GM23248 (cell line): ENCODE results near the gene SLC35F3. TPM values are rescaled to one million over a fixed set of nuclear protein-coding genes. Genes with fewer than 3 reads are reported as not detected.
"Not testable (repeated sequence)": the region's sequence is repeated elsewhere in the genome, so short reads cannot be mapped to it uniquely, and the experiment has no call there.

Experiments used
- DNase-seq: peaks from one replicate; pipeline ENCODE4 v3.0.0-alpha.2; 2015
- H2AFZ ChIP-seq: fragments of 200-600 bp; sonication (generic); 2 replicates; pipeline ENCODE4 v1.6.1; 2016; ENCODE audit warnings: antibody characterized with exemption
- H3F3A ChIP-seq: fragments of 200-600 bp; sonication (generic); 2 replicates; pipeline ENCODE4 v1.6.1; 2016; ENCODE audit warnings: mild to moderate bottlenecking, antibody characterized with exemption, mixed run types; ENCODE audit not compliant: insufficient read depth
- H3K27ac ChIP-seq: fragments of 200-600 bp; sonication (generic); 2 replicates; pipeline ENCODE4 v1.5.1; 2016; ENCODE audit warnings: mild to moderate bottlenecking
- H3K27me3 ChIP-seq: fragments of 200-600 bp; sonication (generic); replicated peaks from 2 replicates; pipeline ENCODE4 v1.6.1; 2016; ENCODE audit warnings: mild to moderate bottlenecking; ENCODE audit not compliant: insufficient read depth
- H3K36me3 ChIP-seq: fragments of 200-600 bp; sonication (generic); 2 replicates; pipeline ENCODE4 v1.6.1; 2016; ENCODE audit warnings: low read depth, mild to moderate bottlenecking
- H3K4me1 ChIP-seq: fragments of 200-600 bp; sonication (generic); 2 replicates; pipeline ENCODE4 v1.6.1; 2016; ENCODE audit warnings: mild to moderate bottlenecking; ENCODE audit not compliant: insufficient read depth
- H3K4me2 ChIP-seq: fragments of 200-600 bp; sonication (generic); one replicate; pipeline ENCODE4 v1.6.1; 2016; ENCODE audit warnings: mild to moderate bottlenecking; ENCODE audit not compliant: unreplicated experiment
- H3K4me3 ChIP-seq: fragments of 200-600 bp; sonication (generic); 2 replicates; pipeline ENCODE4 v1.5.1; 2016; ENCODE audit warnings: mild to moderate bottlenecking
- H3K79me2 ChIP-seq: fragments of 200-600 bp; sonication (generic); 2 replicates; pipeline ENCODE4 v1.6.1; 2016; ENCODE audit warnings: mild to moderate bottlenecking; ENCODE audit not compliant: insufficient read depth
- H3K9ac ChIP-seq: fragments of 200-600 bp; sonication (generic); 2 replicates; pipeline ENCODE4 v1.6.1; 2016; ENCODE audit warnings: mild to moderate bottlenecking
- H3K9me2 ChIP-seq: fragments of 200-600 bp; sonication (generic); 2 replicates; pipeline ENCODE4 v1.6.1; 2016; ENCODE audit warnings: mixed run types, mild to moderate bottlenecking, moderate library complexity; ENCODE audit not compliant: insufficient read depth
- H3K9me3 ChIP-seq: fragments of 200-600 bp; sonication (generic); one replicate; pipeline ENCODE4 v1.6.1; 2017; ENCODE audit warnings: low read depth
- H4K20me1 ChIP-seq: fragments of 200-600 bp; sonication (generic); 2 replicates; pipeline ENCODE4 v1.6.0; 2016; ENCODE audit not compliant: insufficient read depth
- EZH2 ChIP-seq: fragments of 200-600 bp; sonication (generic); IDR thresholded peaks from 2 replicates; pipeline ENCODE4 v1.6.1; 2018; ENCODE audit warnings: antibody characterized with exemption, mild to moderate bottlenecking; ENCODE audit not compliant: insufficient read depth, poor library complexity, severe bottlenecking
- EZH2phosphoT487 ChIP-seq: fragments of 200-600 bp; sonication (generic); IDR thresholded peaks from 2 replicates; pipeline ENCODE4 v1.6.1; 2018; ENCODE audit warnings: antibody characterized with exemption, moderate library complexity, mild to moderate bottlenecking, low read depth; ENCODE audit not compliant: insufficient read depth
- WGBS, 2 experiments: methylation state at CpG; one replicate each; pipeline ENCODE4 v1.1.6; 2015 to 2017; ENCODE audit warnings: low lambda C conversion rate in 2 of 2, low coverage in 1 of 2; ENCODE audit errors: missing lambda C conversion rate in 2 of 2; 5-methylcytosine and 5-hydroxymethylcytosine counted together
- in situ Hi-C: fragments of 300-500 bp; cut with MboI; formaldehyde crosslinking; loops from 2 replicates; pipeline ENCODE4 v1.15.0; 2020
- polyA plus RNA-seq: library from polyadenylated mRNA; unstranded; fragments of >200 nt; fragmentation: Nextera tagmentation; extraction: Ambion mirVana; gene quantifications from 2 replicates; pipeline ENCODE4 v1.2.1, GENCODE V29; 2016
- total RNA-seq: library from RNA; depleted of rRNA; stranded (reverse); fragments of >200 nt; shearing (Covaris generic); gene quantifications from 2 replicates; pipeline ENCODE4 v1.2.3, GENCODE V29; 2014

Gene SLC35F3
- total and polyA plus RNA-seq, 2 experiments from 2014 or later: 0.43 to 1.3 TPM

DNA sequence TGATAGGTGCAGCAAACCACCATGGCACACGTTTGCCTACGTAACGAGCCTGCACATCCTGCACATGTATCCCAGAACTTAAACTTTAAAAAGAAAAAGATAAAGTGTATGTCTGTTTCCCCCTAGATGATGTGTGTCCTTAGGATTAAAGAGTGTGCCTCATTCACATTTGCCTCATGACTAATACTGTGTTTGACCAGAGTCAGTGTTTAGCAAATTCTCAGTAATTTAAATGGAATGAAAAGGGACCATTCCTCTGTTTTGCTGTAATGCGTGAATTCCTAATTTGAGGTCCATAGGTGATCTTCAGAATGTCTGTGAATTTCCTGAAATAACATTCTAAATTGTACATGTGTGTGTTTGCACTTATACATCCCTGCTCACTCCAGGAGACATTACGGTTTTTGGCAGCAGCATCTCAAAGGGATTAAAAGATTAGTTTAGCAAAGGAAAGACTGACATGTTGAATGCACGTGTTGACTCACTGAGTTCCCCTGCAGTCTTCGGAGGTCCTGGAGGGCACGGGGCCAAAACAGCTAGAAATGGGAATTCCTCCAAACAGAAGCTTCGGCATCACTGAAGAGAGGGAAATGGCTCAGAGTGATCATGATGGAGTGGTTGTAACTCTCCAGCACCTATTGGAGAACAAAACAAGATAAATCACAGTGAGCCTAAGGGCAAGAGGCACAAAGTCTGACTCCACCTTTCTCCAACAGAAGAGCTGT, 19.1 kb upstream of the SLC35F3 start:
- Histone ChIP-seq H4K20me1 (no peaks in the 10 kb centered on the region), H3K4me3 (no peak overlapping the region), H3K27ac (no peak overlapping the region), H3K9me2 (no peaks in the 10 kb centered on the region), H3K79me2 (no peaks in the 10 kb centered on the region), H3K4me1 (no peaks in the 10 kb centered on the region), H3F3A (no peaks in the 10 kb centered on the region), H3K9ac (no peak overlapping the region), H3K9me3 (no peaks in the 10 kb centered on the region), H3K36me3 (no peaks in the 10 kb centered on the region), H2AFZ (no peak overlapping the region), H3K27me3 (no peaks in the 10 kb centered on the region), H3K4me2 (no peak overlapping the region)
- TF ChIP-seq EZH2phosphoT487 (no peak), EZH2 (no peak)
- no peak for DNase-seq
- WGBS, 2 experiments: 9 to 15% methylated on average over 9 of the region's 9 CpGs
- in situ Hi-C loops: no loop called here

DNA sequence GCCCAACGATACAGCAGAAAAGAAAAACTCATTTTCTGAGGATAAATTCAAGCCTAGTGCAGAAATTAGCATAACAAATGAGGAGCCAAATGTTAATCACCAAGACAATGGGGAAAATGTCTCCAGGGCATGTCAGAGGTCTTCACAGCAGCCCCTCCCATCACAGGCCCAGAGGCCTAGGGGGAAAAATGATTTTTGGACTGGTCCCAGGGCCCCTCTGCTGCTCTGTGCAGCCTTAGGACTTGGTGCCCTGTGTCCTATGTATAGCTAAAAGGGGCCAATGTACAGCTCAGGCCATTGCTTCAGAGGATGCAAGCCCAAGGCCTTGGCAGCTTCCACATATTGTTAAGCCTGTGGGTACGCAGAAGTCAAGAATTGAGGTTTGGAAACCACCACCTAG, 13.3 kb upstream of the SLC35F3 start:
- H3K4me1 ChIP-seq, H3K9me3 ChIP-seq, DNase-seq, H3K4me2 ChIP-seq, H3K9me2 ChIP-seq, H3F3A ChIP-seq, H3K27ac ChIP-seq, H3K36me3 ChIP-seq, H3K27me3 ChIP-seq, in situ Hi-C loops, H3K4me3 ChIP-seq, H2AFZ ChIP-seq, H3K79me2 ChIP-seq, H3K9ac ChIP-seq, H4K20me1 ChIP-seq: not testable (repeated sequence)
- WGBS, 2 experiments: 2 to 8% methylated on average over 2 of the region's 2 CpGs

DNA sequence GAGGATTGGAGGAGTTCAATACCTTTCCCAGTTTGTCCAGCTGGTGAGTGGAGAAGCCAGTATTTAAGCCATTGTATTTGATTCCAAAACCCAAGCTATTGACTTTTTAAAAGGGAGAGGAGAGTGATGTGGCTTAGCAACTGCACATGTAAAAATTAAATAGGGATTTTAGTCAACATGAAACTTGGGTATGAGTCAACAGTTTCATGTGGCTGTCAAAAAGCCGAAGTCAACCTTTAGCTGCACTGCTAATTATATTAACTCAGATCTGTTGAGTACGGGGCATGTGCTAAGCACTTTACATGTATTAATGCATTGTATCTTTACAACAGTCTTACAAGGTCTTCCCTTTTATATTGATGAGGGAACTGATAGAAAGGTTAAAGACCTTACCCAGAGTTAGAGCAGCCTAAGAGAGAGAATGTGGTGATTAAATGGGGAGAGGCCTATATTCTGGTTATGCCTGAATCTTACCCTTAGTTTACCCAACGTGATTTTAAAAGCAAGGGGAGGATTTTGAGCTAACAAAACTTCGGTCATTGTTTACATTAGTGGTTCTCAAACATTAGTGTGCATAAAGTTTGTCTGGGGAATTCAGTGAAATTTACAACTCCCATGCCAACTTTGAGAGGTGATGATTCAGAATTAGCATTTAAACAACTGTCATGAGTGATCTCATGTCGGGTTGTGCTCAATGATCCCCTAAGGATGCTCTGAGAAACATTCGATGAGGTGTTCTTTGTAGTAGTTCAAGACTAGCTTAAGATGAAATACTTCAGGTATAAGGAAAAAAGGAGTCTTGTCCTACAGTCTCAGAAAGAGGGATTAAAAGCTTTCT, 6.9 kb upstream of the SLC35F3 start:
- no peaks in the 10 kb centered on the region for H3F3A ChIP-seq
- WGBS, 2 experiments: 16 to 21% methylated on average over 6 of the region's 6 CpGs
- H3K9ac ChIP-seq: no peak overlapping the region
- H3K4me2 ChIP-seq: no peak overlapping the region
- in situ Hi-C loops: no loop called here
- H3K9me2 ChIP-seq: no peaks in the 10 kb centered on the region
- H3K4me1 ChIP-seq: no peaks in the 10 kb centered on the region
- DNase-seq: no peak
- no peaks in the 10 kb centered on the region for H3K9me3 ChIP-seq
- H3K27ac ChIP-seq: no peak overlapping the region
- no peak overlapping the region for H2AFZ ChIP-seq
- TF ChIP-seq EZH2 (no peak), EZH2phosphoT487 (no peak)
- no peaks in the 10 kb centered on the region for H4K20me1 ChIP-seq
- no peaks in the 10 kb centered on the region for H3K36me3 ChIP-seq
- H3K27me3 ChIP-seq: no peaks in the 10 kb centered on the region
- H3K79me2 ChIP-seq: no peaks in the 10 kb centered on the region
- H3K4me3 ChIP-seq: no peak overlapping the region

DNA sequence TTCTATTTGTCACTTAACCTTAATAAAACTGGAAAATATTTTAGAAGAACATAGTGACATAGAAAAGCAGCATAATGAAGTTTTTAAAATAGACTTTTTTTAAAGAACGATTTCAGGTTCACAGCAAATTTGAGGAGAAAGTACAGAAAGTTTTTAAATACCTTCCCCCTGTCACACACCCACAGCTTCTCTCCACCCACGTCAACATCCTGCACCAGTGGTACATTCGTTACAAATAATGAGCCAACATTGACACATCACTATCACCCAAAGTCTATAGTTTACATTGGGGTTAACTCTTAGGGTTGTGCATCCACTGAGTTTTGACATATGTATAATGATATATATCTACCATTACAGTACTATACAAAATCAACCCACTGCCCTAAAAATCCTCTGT, 3.0 kb upstream of the SLC35F3 start:
- no peaks in the 10 kb centered on the region for H3K36me3 ChIP-seq
- no peaks in the 10 kb centered on the region for H3K4me1 ChIP-seq
- no peak for TF ChIP-seq EZH2phosphoT487
- no peak for TF ChIP-seq EZH2
- no peaks in the 10 kb centered on the region for H3K9me3 ChIP-seq
- peaks cover 21% of the 10 kb centered on the region for H3K27me3 ChIP-seq
- H3K79me2 ChIP-seq: no peaks in the 10 kb centered on the region
- DNase-seq: no peak
- H3K9ac ChIP-seq: no peak overlapping the region
- no peak overlapping the region for H3K4me3 ChIP-seq
- in situ Hi-C loops: no loop called here
- H3K27ac ChIP-seq: no peak overlapping the region
- WGBS, 2 experiments: 13 to 16% methylated on average over 3 of the region's 3 CpGs
- no peak overlapping the region for H2AFZ ChIP-seq
- H3F3A ChIP-seq: no peaks in the 10 kb centered on the region
- H4K20me1 ChIP-seq: no peaks in the 10 kb centered on the region
- no peak overlapping the region for H3K4me2 ChIP-seq
- no peaks in the 10 kb centered on the region for H3K9me2 ChIP-seq
